ENCODE results near the gene PINK1.

PINK1 gene

GRCh38 chr1:20689645-20690056 is 56.4 kb downstream of the PINK1 start:
- TF ChIP-seq CTCF (IDR thresholded peaks at IDR 0.05; ENCODE audit: extremely low read depth, missing control alignments), result no peak
- DNase-seq (ENCODE audit: low spot score), result no peak

GRCh38 chr1:20691872-20692271 is 58.6 kb downstream of the PINK1 start:
- no peak for DNase-seq (ENCODE audit: low spot score)
- no peak for TF ChIP-seq CTCF (IDR thresholded peaks at IDR 0.05; ENCODE audit: extremely low read depth, missing control alignments)

DNA sequence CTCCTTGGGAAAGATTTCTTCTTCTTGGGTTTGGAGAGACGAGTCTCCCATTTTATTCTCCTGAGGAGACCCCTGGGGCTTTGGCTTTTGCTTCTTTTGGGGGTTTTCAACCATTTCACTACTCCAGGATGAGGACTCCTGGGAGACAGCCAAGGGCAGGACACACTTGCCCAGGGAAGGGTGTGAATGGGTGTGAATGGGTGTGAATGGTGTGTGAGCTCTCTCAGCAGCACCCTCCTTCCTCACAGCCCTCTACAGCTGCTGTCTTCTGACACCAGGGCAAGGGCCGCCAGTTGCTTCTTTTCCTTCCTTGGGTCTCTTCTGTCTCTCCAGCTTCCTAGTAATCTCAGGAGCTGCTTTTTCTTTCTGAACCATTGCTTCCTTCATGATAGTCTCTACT is 60.4 kb downstream of the PINK1 start:
- DNase-seq (ENCODE audit: low spot score), result no peak
- TF ChIP-seq CTCF (IDR thresholded peaks at IDR 0.05; ENCODE audit: extremely low read depth, missing control alignments), result no peak

DNA sequence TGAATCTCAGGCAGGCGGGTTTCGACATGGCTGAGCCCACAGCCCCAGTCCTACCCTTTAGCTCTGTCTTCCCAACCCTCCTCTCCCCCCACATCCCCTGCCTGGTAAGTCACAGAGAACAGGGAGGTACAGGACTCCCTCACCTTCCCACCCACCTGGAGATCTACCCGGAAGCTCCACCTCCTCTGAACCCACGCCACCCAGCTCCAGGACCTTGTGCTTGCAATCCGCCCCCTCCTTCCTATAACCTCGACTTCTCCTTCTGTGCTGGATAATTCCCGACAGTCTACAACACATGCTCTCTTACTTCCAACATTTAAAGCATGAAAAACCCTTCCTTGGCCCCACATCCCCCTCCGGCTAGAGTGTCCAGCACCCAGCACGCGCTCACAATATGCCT is 62.3 kb downstream of the PINK1 start:
- TF ChIP-seq CTCF (IDR thresholded peaks at IDR 0.05; ENCODE audit: extremely low read depth, missing control alignments), result no peak
- no peak for DNase-seq (ENCODE audit: low spot score)

DNA sequence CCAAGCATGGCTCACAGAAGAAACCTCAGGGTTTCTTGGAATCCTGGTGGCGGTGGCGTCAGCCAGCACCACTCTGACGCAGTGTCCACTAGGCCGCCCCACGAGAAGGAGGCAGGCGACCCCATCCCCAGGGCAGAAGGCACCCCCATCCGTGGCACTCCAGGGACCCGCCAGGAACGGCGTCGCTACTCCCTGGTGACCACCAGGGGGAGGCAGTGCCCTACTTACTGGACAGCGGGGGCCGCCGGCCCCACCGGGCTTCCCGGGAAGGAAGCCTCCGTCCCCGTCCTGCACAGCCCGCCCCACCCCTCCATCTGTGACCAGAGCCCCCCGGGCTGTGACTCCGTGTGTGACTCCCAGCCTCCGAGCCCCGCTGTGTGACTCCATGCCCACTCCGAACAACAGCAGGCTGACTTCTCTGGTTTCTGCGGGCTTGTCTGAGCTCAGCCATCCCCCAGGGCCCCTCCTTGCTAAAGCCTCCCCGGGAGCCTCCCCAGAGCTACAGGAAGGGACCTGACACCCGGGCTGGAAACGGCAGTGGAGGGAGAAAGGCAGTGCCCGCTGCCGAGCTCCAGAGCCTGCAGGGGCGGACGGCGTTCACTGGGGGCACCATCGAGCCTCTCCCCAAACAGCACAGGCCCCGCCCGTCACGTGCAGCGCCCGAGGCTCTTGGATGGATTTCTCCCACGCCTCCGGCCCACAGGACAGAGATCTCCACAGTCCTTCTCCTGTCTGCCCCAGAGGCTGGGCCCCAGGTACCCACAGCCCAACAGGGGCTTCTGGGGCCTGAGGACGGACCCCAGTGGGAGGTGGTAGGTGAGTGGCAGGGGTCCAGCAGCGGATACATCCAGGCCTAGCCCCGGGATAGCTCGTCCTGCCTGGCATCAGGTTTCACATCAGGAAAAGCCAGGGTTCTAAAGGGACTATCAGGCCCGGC is 63.4 kb downstream of the PINK1 start:
- TF ChIP-seq CTCF (IDR thresholded peaks at IDR 0.05; ENCODE audit: extremely low read depth, missing control alignments), result peak; percentile 83
- peak; percentile 89 for DNase-seq (ENCODE audit: low spot score)

DNA sequence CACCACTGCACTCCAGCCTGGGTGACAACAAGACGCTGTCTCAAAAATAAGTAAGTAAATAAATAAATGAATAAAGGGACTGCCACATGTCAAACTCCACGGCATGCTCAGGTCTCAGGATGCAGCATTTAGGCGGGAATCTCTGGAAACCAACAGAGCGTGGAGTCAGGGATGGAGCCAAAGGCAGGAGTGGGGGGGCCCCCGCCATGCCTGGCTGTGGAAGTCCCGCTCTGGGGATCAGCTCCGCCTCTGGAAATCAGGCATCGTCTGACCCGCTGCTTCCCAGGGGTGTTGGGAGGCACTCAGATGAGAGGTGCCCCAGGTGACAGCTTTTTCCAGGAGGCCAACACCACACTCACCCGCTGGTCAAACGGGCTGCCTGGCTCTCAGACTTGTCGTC is 64.3 kb downstream of the PINK1 start:
- no peak for TF ChIP-seq CTCF (IDR thresholded peaks at IDR 0.05; ENCODE audit: extremely low read depth, missing control alignments)
- no peak for DNase-seq (ENCODE audit: low spot score)

- no peak for TF ChIP-seq CTCF (IDR thresholded peaks at IDR 0.05; ENCODE audit: extremely low read depth, missing control alignments)
- DNase-seq (ENCODE audit: low spot score), result no peak
These were observed 65.1 kb downstream of the PINK1 start for GRCh38 chr1:20698195-20698910.
